ENCODE data around the gene DDX21. TPM values are rescaled to one million over a fixed set of nuclear protein-coding genes. Genes with fewer than 3 reads are reported as not detected.
A peak's percentile ranks its signal among the peaks of the same experiment; 100 is the strongest.
"Not testable (repeated sequence)": the region's sequence is repeated elsewhere in the genome, so short reads cannot be mapped to it uniquely, and the experiment has no call there.

The DDX21 gene
- total RNA-seq, 1 experiment from 2014 or later: 53.6 TPM

DNA sequence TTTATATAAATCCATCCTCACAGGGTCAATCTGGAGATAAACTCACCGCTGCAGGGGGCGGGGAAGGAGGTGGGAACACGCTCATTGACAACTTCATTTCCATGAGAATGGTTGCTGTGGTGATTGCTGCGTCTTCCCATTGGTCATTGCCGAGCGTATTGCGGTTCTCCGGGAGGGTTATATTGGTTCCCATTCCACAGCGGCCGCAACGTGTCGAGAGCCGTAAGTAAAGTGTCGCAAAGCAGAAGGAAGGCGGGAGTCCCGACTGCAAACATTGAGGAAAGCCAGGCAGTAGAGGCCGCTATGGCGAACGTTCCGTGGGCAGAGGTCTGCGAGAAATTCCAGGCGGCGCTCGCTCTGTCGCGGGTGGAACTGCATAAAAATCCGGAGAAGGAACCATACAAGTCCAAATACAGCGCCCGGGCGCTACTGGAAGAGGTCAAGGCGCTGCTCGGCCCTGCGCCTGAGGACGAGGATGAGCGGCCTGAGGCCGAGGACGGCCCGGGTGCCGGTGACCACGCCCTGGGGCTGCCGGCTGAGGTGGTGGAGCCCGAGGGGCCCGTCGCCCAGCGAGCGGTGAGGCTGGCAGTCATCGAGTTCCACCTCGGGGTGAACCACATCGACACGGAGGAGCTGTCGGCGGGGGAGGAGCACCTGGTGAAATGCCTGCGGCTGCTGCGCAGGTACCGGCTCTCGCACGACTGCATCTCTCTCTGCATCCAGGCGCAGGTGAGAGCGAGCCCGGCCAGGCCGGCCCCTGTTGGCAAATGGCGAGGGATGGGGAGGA is 32.8 kb downstream of the DDX21 start, which contains the start of gene KIFBP:
KIFBP (plus strand) TSS at position 274 of the 787 bp plus-strand sequence; CDS start at position 304, 30 bp downstream.
- peak; percentile 97 for DNase-seq (ENCODE audit: low read depth)

DNA sequence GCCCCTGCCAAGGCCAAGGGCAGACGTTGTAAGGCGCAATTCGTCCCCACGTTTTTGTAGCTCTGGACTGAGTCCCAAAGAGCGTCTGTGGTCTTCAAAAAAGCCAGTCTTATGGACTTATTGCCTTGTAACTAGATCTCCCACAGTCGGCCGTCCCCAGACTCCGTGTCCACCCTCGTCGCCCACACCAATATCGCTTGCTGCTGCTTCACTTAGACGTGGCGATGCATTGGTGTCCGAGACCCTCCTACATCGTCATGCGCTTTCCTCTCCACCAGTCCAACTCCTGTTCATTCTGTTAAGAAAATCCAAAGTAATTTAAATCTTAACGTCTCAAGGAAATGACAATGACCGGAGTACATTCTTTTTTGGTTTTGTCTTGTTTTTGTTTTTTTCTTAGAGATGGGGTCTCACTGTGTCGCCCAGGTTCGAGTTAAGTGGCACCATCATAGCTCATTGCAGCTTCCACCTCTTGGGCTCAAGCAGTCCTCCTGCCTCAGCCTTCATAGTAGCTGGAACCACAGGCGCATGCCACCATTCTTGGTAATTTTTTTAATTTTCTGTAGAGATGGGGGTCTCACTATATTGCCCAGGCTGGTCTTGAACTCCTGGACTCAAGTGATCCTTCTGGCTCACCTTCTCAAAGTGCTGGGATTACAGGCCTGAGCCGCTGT is 33.5 kb downstream of the DDX21 start:
- DNase-seq (ENCODE audit: low read depth): peak; percentile 18

DNA sequence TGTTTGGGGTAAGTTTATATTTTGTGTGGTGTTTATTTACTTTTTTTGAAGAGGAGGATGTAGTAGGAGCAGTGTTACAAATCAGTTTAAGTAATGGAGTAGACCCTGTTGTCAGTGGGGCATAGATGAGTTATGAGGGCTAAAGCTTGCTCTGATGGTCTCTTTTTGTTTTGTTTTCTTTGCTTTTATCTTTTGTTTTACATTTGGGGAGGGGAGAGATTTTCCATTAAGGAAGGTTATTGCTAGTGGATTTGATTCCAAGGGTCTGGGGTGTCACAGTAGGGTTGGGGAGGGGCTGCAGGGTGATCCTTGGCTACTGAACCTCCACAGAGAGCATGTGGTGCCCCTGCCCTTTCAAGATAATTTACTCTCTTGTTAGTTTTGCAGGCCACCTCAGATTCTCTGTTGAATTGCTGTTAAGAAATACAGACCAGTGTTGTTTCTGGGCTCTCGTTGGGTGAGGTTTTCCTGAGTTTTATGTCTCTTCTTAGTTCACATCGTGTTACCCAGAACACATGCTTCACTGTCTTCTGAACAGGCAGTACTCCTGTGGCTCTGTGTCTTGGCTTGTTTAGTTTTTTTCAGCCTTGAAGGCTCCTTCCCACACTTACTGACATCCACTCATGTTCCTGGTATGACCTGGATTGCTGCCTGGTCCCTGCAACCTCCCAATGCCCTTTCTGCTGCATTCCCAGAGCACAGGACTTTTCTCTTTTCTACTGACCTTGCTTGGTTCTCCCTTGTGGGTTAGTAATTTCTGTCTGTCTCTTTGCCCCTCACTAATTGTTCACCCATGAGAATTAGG is 36.9 kb downstream of the DDX21 start:
- peak; percentile 69 for DNase-seq (ENCODE audit: low read depth)

DNA sequence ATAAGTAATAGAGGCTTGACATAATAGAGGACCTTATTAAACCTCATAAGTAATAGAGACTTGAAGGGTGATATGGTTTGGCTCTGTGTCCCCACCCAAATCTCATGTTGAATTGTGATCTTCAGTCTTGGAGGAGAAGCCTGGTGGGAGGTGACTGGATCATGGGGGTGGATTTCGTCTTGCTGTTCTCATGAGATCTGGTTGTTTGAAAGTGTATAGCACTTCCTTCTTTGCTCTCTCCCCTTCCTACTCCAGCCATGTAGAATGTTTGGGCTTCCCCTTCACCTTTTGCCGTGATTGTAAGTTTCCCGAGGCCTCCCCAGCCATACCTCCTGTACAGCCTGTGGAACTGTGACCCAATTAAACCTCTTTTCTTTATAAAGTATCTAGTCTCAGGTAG is 41.2 kb downstream of the DDX21 start:
- no peak for DNase-seq (ENCODE audit: low read depth)

DNA sequence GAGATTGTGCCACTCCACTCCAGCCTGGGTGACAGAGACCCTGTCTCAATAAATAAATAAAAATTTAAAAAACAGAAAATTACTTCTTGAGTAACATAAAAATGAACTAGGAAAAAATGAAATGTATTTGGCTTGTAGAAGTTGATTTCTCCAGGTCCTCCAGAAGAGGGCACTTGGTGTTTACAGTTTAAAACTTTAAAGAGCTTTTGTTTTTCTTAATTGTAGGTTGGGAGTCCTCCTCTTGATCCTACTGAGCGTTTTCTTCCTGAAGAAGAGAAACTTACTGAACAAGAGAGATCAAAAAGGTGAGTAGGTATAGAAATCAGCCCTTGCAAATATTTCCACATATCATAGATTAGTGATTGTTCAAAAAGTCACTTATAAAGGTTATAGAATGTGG is 48.9 kb downstream of the DDX21 start:
- DNase-seq (ENCODE audit: low read depth): peak; percentile 48

DNA sequence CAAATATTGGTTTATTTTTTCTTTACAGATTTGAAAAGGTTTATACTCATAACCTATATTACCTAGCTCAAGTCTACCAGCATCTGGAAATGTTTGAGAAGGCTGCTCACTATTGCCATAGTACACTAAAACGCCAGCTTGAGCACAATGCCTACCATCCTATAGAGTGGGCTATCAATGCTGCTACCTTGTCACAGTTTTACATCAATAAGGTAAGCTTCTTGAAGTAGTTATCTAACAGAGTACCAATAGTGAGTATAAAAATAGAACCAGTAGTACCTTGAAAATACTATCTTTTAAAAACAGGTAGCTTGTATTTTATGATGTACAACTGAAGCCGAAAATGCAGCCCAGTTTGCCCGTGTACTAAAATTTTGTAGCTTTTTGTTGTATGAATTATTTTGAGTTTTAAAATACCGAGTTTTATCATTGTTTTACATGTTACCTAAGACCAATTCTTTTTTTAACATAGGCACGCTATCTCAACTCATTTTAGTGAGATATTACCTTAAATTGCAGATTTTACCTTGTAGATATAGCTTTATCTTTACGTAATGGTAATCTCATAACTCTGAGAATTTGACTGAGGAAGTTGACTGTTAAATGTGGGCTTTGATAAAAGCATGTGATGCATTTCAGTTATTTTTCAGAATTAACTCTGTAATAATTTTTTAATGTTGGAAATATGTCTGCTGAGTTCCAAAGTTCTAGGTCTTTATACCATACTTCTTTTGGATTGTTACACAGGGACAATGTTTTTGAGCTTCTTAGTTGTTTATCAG is 49.9 kb downstream of the DDX21 start:
- no peak for DNase-seq (ENCODE audit: low read depth)

DNA sequence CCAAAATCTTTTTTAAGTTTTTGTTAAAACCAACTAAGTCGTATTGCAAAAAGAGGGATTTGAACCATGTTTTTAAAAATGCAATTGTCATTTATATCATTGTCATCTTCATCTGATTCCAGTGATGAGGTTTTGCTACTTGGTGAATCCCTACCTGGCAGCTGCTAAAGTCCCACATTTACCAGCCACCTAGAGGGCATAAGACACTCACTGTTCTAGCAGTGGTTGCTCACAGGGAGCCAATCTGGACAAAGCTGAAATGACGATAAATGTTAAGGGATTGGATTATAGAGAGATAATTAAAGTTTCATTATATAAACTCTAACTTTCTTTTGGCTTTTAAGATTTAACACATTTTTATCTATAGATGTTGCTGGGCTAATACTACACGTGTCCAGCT is 51.3 kb downstream of the DDX21 start:
- DNase-seq (ENCODE audit: low read depth): no peak

DNA sequence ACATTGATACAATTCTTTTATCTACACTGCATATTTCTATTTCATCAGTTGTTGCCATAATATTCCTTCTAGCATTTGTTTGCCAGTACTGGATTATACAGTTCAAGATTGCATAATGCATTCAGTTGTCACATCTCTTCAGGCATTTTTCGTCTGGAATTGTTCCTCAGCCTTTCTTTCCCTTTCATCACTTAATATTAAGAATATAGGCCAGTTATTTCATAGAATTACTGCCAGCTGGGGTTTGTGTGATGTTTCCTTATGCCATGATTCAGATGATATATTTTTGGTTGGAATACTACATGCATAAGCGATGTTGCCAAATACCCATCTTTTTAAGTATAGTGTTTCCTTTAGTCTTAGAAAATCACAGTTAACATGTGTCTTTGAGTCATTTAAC is 53.4 kb downstream of the DDX21 start:
- no peak for DNase-seq (ENCODE audit: low read depth)

DNA sequence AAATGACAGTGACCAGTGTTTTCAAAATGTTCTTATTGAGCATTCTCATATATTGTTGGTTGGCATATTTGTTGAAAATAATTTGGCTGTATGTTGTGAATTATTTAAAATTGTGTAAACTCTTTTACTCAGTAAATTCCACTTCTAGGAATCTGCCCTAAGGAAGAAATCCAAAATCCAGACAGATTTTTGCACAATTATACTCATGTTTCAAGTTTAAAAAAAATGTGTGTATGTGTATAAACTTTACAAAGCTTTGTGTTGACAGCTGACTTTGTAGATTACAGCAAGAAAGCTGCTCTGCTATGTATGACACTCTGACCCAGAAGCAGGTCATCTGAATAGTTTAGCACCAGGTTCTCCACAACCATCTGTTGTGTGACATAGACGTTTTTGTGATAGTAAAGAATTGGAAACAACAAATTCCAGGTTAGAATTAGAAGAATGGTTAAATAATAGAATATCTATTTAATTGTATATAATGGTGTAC is 54.2 kb downstream of the DDX21 start:
- DNase-seq (ENCODE audit: low read depth): no peak

DNA sequence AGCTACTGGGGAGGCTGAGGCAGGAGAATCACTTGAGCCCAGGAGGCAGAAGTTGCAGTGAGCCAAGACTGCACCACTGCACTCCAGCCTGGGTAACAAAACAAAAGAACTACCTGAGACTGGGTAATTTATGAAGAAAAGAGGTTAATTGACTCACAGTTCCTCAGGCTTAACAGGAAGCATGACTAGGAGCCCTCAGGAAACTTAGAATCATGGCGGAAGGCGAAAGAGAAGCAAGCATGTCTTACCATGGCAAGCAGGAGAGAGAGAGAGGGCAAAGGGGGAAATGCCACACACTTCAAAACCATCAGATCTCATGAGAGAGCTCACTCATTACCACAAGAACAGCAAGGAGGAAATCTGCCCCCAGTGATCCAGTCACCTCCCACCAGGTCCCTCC is 56.8 kb downstream of the DDX21 start:
- DNase-seq (ENCODE audit: low read depth): not testable (repeated sequence)

DNA sequence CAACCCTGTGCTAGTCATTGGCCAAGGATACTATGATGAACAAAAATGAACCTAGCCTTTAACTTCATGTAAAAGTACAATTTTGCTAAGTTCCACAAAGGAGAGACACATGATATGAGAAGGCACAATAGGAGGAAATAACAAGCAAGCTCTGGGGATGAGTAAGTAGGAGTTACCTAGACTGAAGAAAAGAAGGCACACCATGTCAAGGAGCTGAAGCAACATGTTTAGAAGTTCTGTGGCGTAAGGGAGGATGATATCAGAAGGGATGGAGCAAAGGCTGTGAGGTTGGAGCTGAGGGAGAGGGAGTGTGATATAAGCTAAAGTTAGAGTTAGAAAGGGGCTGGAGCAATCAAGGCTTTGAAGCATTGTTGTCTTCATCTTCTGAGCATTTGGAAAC is 58.2 kb downstream of the DDX21 start:
- no peak for DNase-seq (ENCODE audit: low read depth)

DNA sequence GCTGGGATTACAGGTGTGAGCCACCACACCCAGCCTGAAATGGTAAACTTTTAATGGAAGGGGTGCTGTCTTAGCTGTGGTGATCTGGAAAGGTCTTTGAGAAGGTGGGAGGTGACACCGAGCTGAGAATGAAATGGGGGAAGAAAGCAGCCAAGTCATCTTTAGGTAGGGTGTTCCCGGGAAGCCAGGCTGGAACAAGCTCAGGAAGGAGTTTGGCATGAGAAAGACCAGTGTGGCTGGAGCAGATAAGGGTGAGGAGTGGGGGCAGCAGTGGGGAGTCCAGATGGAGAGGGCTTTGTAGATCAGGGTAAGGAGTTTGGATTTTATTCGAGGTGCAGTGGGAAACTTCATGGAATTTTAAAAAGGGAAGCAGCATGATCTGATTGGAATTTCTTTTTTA is 62.6 kb downstream of the DDX21 start:
- DNase-seq (ENCODE audit: low read depth): no peak

DNA sequence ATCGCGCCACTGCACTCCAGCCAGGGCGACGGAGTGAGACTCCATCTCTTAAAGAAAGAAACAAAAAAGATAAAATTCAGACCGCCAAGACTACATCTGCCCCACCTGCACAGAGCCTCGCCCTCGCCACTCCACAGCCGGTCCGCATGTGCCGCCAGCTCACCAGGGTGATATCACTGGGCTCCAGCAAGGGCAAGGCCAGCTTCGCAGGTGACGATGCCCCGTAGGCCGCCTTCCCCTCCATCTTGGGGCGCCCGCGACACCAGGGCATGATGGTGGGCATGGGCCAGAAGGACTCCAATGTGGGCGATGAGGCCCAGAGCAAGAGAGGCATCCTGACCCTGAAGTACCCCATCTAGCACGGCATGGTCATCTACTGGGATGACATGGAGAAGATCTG is 66.6 kb downstream of the DDX21 start:
- DNase-seq (ENCODE audit: low read depth): no peak

DNA sequence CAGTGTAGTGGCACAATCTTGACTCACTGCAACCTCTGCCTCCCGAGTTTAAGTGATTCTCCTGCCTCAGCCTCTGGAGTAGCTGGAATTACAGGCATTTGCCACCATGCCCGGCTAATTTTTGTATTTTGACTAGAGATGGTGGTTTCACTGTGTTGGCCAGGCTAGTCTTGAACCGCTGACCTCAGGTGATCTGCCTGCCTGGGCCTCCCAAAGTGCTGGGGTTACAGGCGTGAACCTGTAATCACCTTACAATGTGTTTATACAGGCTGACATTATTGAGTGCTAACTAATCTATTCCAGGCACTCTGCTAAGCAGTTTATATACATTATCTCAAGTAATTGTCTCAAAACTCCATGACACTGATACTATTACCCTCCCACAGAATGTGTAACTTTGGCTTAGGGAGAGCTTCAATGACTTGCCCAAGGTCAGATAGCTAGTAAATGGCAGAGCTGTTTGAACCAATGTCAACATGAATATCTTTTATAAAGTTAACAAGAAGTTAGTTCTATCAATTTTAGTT is 69.5 kb downstream of the DDX21 start:
- no peak for DNase-seq (ENCODE audit: low read depth)

DNA sequence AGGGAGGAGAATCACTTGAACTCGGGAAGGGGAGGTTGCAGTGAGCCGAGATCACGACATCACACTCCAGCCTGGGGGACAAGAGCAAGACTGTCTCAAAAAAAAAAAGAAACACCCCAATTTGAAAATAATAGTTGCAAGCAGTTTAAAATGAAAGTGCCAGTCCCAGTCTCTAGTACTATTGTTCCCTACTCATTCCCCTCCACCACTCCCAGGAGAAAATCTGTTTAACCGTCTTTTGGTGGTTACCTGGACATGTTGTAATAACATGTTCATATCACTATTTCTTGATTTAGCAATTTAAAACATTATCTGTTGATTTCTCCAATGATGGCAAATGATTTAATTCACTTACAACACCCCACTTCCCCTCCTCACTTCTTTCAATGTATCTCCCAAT is 77.3 kb downstream of the DDX21 start:
- DNase-seq (ENCODE audit: low read depth): no peak

Other genes with a start within 250 kb of the DDX21 start
- gene CCAR1, start 234.9 kb upstream of the DDX21 start, total RNA-seq (2014; rRNA removed; shearing (Covaris generic)): 34.8 and 55.2 TPM in 2 replicates
- gene STOX1, start 128.6 kb upstream of the DDX21 start, total RNA-seq (2014; rRNA removed; shearing (Covaris generic)): 0.96 and 1.2 TPM in 2 replicates
- gene DDX50, start 54.9 kb upstream of the DDX21 start, total RNA-seq (2014; rRNA removed; shearing (Covaris generic)): 53.6 and 53.9 TPM in 2 replicates
- gene KIFBP, start 32.6 kb downstream of the DDX21 start, total RNA-seq (2014; rRNA removed; shearing (Covaris generic)): 44.9 and 47.0 TPM in 2 replicates
- gene SRGN, start 131.9 kb downstream of the DDX21 start, total RNA-seq (2014; rRNA removed; shearing (Covaris generic)): 333 and 345 TPM in 2 replicates
- gene VPS26A, start 168.0 kb downstream of the DDX21 start, total RNA-seq (2014; rRNA removed; shearing (Covaris generic)): 38.5 and 46.7 TPM in 2 replicates
- gene SUPV3L1, start 224.1 kb downstream of the DDX21 start, total RNA-seq (2014; rRNA removed; shearing (Covaris generic)): 15.3 and 17.5 TPM in 2 replicates